OCI-M2 (cell line): Measurements from ENCODE around the gene INVS.
"Not testable (repeated sequence)": the region's sequence is repeated elsewhere in the genome, so short reads cannot be mapped to it uniquely, and the experiment has no call there.

Experiments used
- DNase-seq: peaks from one replicate; lab custom pipeline; 2025; ENCODE audit not compliant: unreplicated experiment; lab: John Stamatoyannopoulos, UW

INVS gene

GRCh38 chr9:100117316-100117715, 18.3 kb downstream of the INVS start:
- no peak for DNase-seq

- no peak for DNase-seq
These were observed 21.2 kb downstream of the INVS start for GRCh38 chr9:100120286-100120685.

GRCh38 chr9:100125236-100125635, 26.2 kb downstream of the INVS start:
- no peak for DNase-seq

GRCh38 chr9:100125910-100126309, 26.9 kb downstream of the INVS start:
- no peak for DNase-seq

GRCh38 chr9:100126423-100126822, 27.4 kb downstream of the INVS start:
- DNase-seq, result no peak

GRCh38 chr9:100129772-100130171, 30.7 kb downstream of the INVS start:
- DNase-seq, result no peak

GRCh38 chr9:100131216-100131615, 32.2 kb downstream of the INVS start:
- DNase-seq, result no peak

GRCh38 chr9:100131875-100132430, 32.9 kb downstream of the INVS start:
- no peak for DNase-seq

GRCh38 chr9:100134731-100135130, 35.7 kb downstream of the INVS start:
- DNase-seq, result no peak

GRCh38 chr9:100136799-100137198, 37.8 kb downstream of the INVS start:
- not testable (repeated sequence) for DNase-seq

GRCh38 chr9:100140303-100140702, 41.3 kb downstream of the INVS start:
- not testable (repeated sequence) for DNase-seq

GRCh38 chr9:100141862-100142261, 42.8 kb downstream of the INVS start:
- DNase-seq, result not testable (repeated sequence)

- not testable (repeated sequence) for DNase-seq
These were observed 46.3 kb downstream of the INVS start for GRCh38 chr9:100145167-100145934.

- DNase-seq, result not testable (repeated sequence)
These were observed 46.9 kb downstream of the INVS start for GRCh38 chr9:100145976-100146375.

- no peak for DNase-seq
These were observed 51.2 kb downstream of the INVS start for GRCh38 chr9:100150214-100150613.

GRCh38 chr9:100160021-100160420, 61.0 kb downstream of the INVS start:
- no peak for DNase-seq

GRCh38 chr9:100167176-100167575, 68.1 kb downstream of the INVS start:
- DNase-seq, result no peak

GRCh38 chr9:100167915-100168654, 69.0 kb downstream of the INVS start:
- no peak for DNase-seq

- no peak for DNase-seq
These were observed 71.0 kb downstream of the INVS start for GRCh38 chr9:100170085-100170484.

GRCh38 chr9:100170556-100170955, 71.5 kb downstream of the INVS start:
- no peak for DNase-seq

GRCh38 chr9:100186356-100186755, 87.3 kb downstream of the INVS start:
- no peak for DNase-seq

GRCh38 chr9:100190339-100190738, 91.3 kb downstream of the INVS start:
- no peak for DNase-seq
